Natural killer cell treated with Interleukin-12 subunit alpha and Interleukin-12 subunit beta and Interleukin-15 and Interleukin-18, amount 100 ng/mL, for 72 hours (primary cell): Measurements from ENCODE around the gene HESX1. TPM values are rescaled to one million over a fixed set of nuclear protein-coding genes. Genes with fewer than 3 reads are reported as not detected.

Source experiments
- ATAC-seq, 2 donors: fragments of 150-1000 bp; cut with Tn5 transposase in 1 of 2; sonication (Bioruptor Pico), chemical (Tn5 transposase) in 1 of 2; 2 replicates each; pipeline ENCODE4 v1.10.0; 2021
- DNase-seq: peaks from one replicate; pipeline ENCODE4 v3.0.0; 2022; ENCODE audit warnings: low spot score
- H3K27ac Mint-ChIP-seq, 2 donors: 1 replicate in 1 of 2; 2 replicates in 1 of 2; pipeline ENCODE4 v1.8.0; 2022; ENCODE audit warnings: mixed read lengths in 2 of 2, mild to moderate bottlenecking in 1 of 2, moderate library complexity in 1 of 2
- H3K27me3 Mint-ChIP-seq, 2 donors: 1 replicate in 1 of 2; 2 replicates in 1 of 2; pipeline ENCODE4 v1.8.0; 2022; ENCODE audit warnings: mixed read lengths in 2 of 2
- H3K36me3 Mint-ChIP-seq: one replicate; pipeline ENCODE4 v1.8.0; 2022; ENCODE audit warnings: mixed read lengths
- H3K4me1 Mint-ChIP-seq, 2 donors: 1 replicate in 1 of 2; 2 replicates in 1 of 2; pipeline ENCODE4 v1.8.0; 2022; ENCODE audit warnings: low read depth in 2 of 2, mixed read lengths in 2 of 2, mild to moderate bottlenecking in 1 of 2
- H3K4me3 Mint-ChIP-seq: one replicate; pipeline ENCODE4 v1.8.0; 2022; ENCODE audit warnings: mixed read lengths
- H3K9me3 Mint-ChIP-seq: 2 replicates; pipeline ENCODE4 v1.8.0; 2022; ENCODE audit warnings: mixed read lengths
- total RNA-seq, 2 donors: library from RNA; stranded (reverse); gene quantifications; one replicate each; pipeline ENCODE4 v1.2.3, GENCODE V29; 2022

Gene HESX1
- total RNA-seq, 2 donors from 2014 or later, result not detected

GRCh38 chr3:57161915-57162314 lies 37.9 kb downstream of the HESX1 start:
- H3K4me1 Mint-ChIP-seq, result peaks cover 18 to 24% of the 10 kb centered on the region in 2 donors
- H3K9me3 Mint-ChIP-seq, result no peaks in the 10 kb centered on the region
- H3K4me3 Mint-ChIP-seq, result no peak overlapping the region
- ATAC-seq, result no peak
- no peak for DNase-seq
- no peaks in the 10 kb centered on the region for H3K36me3 Mint-ChIP-seq
- H3K27me3 Mint-ChIP-seq, result peaks cover 42 to 49% of the 10 kb centered on the region in 2 donors
- H3K27ac Mint-ChIP-seq, result no peak overlapping the region

GRCh38 chr3:57160765-57161538 lies 38.8 kb downstream of the HESX1 start:
- no peaks in the 10 kb centered on the region for H3K9me3 Mint-ChIP-seq
- ATAC-seq (no peak), DNase-seq (no peak)
- H3K27ac Mint-ChIP-seq, result no peak overlapping the region
- peaks cover 41 to 42% of the 10 kb centered on the region in 2 donors for H3K27me3 Mint-ChIP-seq
- H3K4me3 Mint-ChIP-seq, result no peak overlapping the region
- H3K4me1 Mint-ChIP-seq, result peaks cover 18 to 24% of the 10 kb centered on the region in 2 donors
- no peaks in the 10 kb centered on the region for H3K36me3 Mint-ChIP-seq

DNA sequence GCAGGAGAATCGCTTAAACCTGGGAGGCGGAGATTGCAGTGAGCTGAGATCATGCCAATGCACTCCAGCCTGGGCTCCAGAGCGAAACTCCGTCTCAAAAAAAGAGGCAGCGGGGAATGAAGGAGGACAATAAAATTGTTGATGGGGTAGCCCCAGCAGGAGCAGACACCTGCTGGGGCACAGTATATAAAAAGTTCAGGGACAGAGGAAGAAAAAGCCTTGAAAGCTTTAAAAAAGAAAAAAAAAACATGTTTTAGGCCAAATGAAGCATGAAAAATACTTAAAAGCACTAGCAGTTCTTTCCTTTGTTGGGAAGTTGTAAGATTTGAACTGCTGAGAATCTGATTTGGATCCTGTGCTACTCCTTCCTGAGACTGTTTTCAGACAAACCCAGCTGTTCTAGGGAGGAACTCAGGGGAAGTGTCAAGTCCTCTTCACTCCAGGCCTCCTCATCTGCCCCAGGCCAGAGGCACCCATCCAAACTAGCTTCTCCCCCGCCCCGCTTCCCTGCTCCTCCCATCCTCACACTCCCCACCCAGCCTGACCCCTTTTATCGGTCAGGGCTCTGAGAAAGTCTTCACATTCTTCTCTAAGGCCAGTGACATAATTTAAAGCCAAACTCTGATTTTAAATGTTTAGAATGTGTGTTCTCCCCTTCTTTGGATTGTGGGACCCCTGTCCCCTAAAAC lies 39.6 kb downstream of the HESX1 start:
- H3K36me3 Mint-ChIP-seq, result no peaks in the 10 kb centered on the region
- H3K4me3 Mint-ChIP-seq, result no peak overlapping the region
- H3K27ac Mint-ChIP-seq, result no peak overlapping the region
- no peak for ATAC-seq
- no peak for DNase-seq
- H3K27me3 Mint-ChIP-seq, result peaks cover 36 to 38% of the 10 kb centered on the region in 2 donors
- peaks cover 17 to 18% of the 10 kb centered on the region in 2 donors for H3K4me1 Mint-ChIP-seq
- no peaks in the 10 kb centered on the region for H3K9me3 Mint-ChIP-seq

- ATAC-seq (peak in 1 of 2 donors; percentile 45), DNase-seq (no peak)
- H3K36me3 Mint-ChIP-seq, result no peaks in the 10 kb centered on the region
- H3K27me3 Mint-ChIP-seq, result peaks cover 32 to 38% of the 10 kb centered on the region in 2 donors
- peaks cover 13 to 14% of the 10 kb centered on the region in 2 donors for H3K4me1 Mint-ChIP-seq
- H3K27ac Mint-ChIP-seq, result no peak overlapping the region
- H3K9me3 Mint-ChIP-seq, result no peaks in the 10 kb centered on the region
- peak overlapping the region; percentile 5 for H3K4me3 Mint-ChIP-seq
These were observed 40.7 kb downstream of the HESX1 start for GRCh38 chr3:57158813-57159738.

DNA sequence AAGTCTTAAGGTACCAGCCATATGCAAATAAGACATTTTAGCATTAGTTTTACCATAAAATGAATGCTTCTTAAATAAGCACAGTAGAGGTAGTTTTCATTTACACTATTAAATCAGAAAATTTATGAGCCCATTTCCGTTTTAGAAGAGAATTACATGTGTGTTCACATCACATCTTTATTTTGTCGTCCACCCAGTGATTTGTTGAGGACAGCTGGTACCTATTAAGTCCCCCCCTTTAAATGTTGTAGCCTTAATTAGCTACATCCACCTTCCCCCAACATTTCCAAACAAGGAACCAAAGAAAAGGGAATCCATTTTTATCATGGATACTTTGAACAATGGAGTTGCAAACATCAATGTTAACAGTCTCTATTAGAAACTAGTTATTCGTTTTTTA lies 41.5 kb downstream of the HESX1 start:
- no peak overlapping the region for H3K27ac Mint-ChIP-seq
- ATAC-seq (no peak), DNase-seq (no peak)
- peaks cover 31 to 36% of the 10 kb centered on the region in 2 donors for H3K27me3 Mint-ChIP-seq
- H3K4me3 Mint-ChIP-seq, result no peak overlapping the region
- H3K4me1 Mint-ChIP-seq, result peaks cover 12 to 13% of the 10 kb centered on the region in 2 donors
- no peaks in the 10 kb centered on the region for H3K9me3 Mint-ChIP-seq
- no peaks in the 10 kb centered on the region for H3K36me3 Mint-ChIP-seq

- H3K4me3 Mint-ChIP-seq, result no peak overlapping the region
- H3K4me1 Mint-ChIP-seq, result peaks cover 10 to 13% of the 10 kb centered on the region in 2 donors
- ATAC-seq, result no peak
- no peaks in the 10 kb centered on the region for H3K9me3 Mint-ChIP-seq
- no peak overlapping the region for H3K27ac Mint-ChIP-seq
- no peaks in the 10 kb centered on the region for H3K36me3 Mint-ChIP-seq
- no peak for DNase-seq
- H3K27me3 Mint-ChIP-seq, result peaks cover 23 to 32% of the 10 kb centered on the region in 2 donors
These were observed 42.2 kb downstream of the HESX1 start for GRCh38 chr3:57157545-57157944.

- peaks cover 7 to 29% of the 10 kb centered on the region in 2 donors for H3K27me3 Mint-ChIP-seq
- DNase-seq (no peak), ATAC-seq (no peak)
- no peak overlapping the region for H3K27ac Mint-ChIP-seq
- H3K4me1 Mint-ChIP-seq, result peaks cover 6 to 13% of the 10 kb centered on the region in 2 donors
- no peaks in the 10 kb centered on the region for H3K9me3 Mint-ChIP-seq
- H3K36me3 Mint-ChIP-seq, result no peaks in the 10 kb centered on the region
- H3K4me3 Mint-ChIP-seq, result no peak overlapping the region
These were observed 44.5 kb downstream of the HESX1 start for GRCh38 chr3:57155310-57155643.

DNA sequence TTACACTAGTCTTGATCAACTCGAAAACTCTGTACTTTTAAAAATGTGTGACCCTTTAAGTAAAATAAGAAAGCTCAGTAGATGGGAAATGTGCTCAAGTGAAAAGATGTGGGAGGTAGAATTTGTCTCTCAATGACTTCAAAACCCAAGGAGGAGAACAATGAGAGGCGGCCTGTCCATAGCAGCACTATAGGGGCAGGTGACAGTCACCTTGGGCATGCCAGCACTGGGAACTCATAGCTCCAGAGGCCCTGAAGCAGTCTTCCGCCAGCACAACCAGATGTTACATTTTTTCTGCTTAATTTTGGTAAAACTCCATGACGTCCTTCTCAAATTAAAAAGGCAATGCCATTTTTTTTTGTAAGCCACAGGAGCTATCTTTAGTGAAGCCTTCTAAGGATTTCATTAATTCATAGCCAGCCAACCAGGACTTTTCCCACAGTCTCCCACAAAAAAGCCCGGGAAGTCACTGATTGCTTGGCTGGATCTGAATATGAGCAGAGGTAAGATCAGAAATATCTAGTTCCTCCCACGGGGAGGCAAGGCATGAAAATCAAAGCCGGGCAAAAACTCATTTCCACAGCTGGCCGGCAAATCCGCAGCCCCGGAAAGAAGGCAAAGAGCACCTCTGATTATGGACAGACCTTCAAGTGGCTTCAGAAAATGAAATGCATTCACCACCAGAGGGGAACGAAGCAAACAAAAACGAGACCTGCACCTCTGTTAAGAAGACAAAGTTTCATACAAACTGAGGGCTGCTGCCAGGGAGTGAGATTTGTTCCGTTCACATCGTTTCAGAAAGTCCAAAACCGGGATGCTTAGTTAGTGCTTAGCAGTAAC lies 45.1 kb downstream of the HESX1 start:
- peaks cover 7 to 28% of the 10 kb centered on the region in 2 donors for H3K27me3 Mint-ChIP-seq

DNA sequence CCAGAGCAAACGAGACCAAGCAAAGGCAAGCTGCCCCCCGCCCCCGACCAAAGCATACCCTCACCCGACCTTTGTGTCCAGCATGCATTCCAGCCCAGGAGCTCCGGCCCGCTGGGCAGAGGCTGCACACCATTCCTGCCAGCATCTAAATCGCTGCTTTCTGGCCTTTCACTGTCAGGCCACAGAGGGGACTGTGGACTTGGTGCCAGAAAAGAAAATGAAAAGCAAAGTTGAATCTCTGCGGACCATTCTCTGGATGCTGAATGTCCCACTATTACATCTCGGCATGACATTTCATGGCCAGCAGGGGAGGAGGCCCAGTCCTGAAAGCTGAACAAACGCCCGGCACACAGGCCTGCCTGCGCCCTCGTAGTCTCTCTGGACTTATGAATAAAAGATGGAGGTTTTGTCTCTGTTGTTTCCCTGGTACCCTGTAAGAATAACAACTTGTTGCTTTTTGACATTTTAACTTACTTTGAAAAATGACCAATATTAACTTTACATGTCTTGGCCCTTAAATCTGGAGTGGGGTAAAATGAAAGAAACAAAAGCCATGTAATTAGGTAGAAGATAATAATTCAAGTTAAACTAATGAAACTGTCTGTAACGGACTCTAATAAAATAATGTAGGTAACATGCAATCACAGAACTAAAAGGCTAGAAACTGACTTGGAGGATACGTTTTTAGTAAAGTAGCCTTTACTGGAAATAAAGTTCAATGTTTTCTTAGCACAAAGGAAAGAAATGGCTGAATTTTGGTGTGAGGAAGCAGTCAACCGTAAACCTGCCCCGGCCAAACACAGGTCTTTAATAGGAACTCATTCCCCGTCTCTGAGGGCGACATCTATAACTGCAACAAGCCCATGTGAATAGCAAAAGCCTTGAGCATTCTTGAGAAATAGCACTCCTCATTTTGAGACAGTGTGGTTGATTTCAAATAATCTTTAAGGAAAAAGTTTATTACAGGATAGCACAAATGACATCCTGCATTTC lies 47.3 kb downstream of the HESX1 start:
- Mint-ChIP-seq H3K9me3 (no peaks in the 10 kb centered on the region), H3K36me3 (no peaks in the 10 kb centered on the region), H3K27me3 (peaks cover 8 to 32% of the 10 kb centered on the region in 2 donors), H3K4me1 (no peaks in the 10 kb centered on the region), H3K4me3 (no peak overlapping the region), H3K27ac (no peak overlapping the region)
- ATAC-seq, result no peak
- DNase-seq, result no peak

More for the DNA sequence above, 45.1 kb downstream of the HESX1 start:
- H3K4me3 Mint-ChIP-seq, result no peak overlapping the region
- H3K27ac Mint-ChIP-seq, result no peak overlapping the region
- ATAC-seq (no peak), DNase-seq (no peak)
- no peaks in the 10 kb centered on the region for H3K36me3 Mint-ChIP-seq
- H3K9me3 Mint-ChIP-seq, result no peaks in the 10 kb centered on the region
- peaks cover 6 to 13% of the 10 kb centered on the region in 2 donors for H3K4me1 Mint-ChIP-seq

DNA sequence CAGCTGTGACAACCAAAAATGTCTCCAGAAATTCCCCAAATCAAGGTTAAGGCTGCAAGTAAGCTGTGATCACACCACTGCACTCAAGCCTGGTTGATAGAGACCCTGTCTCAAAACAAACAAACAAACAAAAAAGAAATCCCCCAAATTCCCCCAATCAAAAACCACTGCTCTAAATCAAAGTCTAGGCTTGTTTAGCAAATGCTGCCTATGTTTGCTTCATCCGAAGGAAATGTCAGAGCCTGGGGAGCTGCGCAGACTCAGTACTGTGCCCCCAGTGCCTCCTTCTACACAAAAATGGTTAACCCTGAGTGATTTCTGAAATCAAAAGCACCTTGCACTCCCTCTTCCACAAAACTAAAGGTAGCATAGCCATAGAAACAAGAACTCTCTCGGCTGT lies 48.0 kb downstream of the HESX1 start:
- no peaks in the 10 kb centered on the region for H3K9me3 Mint-ChIP-seq
- no peak for DNase-seq
- peaks cover 8 to 33% of the 10 kb centered on the region in 2 donors for H3K27me3 Mint-ChIP-seq
- no peak for ATAC-seq
- H3K36me3 Mint-ChIP-seq, result no peaks in the 10 kb centered on the region
- no peak overlapping the region for H3K27ac Mint-ChIP-seq
- H3K4me3 Mint-ChIP-seq, result no peak overlapping the region
- no peaks in the 10 kb centered on the region for H3K4me1 Mint-ChIP-seq

- Mint-ChIP-seq H3K27ac (no peak overlapping the region), H3K4me3 (no peak overlapping the region), H3K27me3 (peaks cover 8 to 26% of the 10 kb centered on the region in 2 donors), H3K9me3 (no peaks in the 10 kb centered on the region), H3K36me3 (no peaks in the 10 kb centered on the region), H3K4me1 (no peaks in the 10 kb centered on the region)
- ATAC-seq (no peak), DNase-seq (no peak)
These were observed 48.7 kb downstream of the HESX1 start for GRCh38 chr3:57151021-57151449.

DNA sequence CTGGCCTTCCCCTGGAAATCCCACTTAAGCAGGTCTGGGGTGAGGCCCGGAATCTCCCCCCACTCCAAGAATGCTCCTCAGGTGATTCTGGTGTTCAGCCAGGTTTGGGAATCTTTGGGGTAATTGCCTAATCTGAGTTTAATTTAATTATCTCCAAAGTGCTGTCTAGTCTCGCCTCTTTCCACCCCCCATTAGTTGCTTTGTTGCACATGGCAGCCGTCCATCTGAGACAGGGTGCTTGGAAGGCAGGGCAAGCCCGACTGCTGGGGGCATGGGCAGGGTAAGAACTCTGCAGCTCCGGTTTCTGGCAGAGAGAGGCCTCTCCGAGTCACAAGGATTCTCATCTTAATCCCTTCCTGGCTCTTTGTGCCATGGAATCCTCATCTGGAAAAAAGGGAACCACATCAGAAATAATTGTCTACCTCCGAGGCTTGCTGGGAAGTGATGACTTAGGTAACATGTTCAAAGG lies 49.6 kb downstream of the HESX1 start:
- Mint-ChIP-seq H3K9me3 (no peaks in the 10 kb centered on the region), H3K27me3 (peaks cover 6 to 24% of the 10 kb centered on the region in 2 donors), H3K4me3 (no peak overlapping the region), H3K36me3 (no peaks in the 10 kb centered on the region), H3K27ac (no peak overlapping the region), H3K4me1 (no peaks in the 10 kb centered on the region)
- no peak for DNase-seq
- no peak for ATAC-seq
